ENCODE data around the gene CLN5.

CLN5 gene

DNA sequence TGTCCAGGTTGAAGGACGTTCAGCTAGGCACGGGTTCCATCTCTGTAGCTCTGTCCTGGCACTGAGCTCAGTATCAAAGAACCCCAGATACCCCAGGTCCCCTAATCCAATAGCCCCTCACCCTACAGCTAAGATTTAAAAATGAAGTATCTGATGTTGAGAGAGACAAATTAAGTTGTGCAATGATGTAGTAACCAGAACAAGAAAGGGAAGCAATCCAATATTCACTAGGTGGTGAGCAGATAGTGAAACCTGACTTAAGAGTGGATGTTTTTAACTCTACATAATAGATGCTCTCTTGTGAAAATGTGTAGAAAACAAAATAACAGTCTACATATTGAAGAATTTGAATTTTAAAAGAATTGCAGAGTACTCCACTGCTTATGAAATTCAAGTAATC, 41.8 kb upstream of the CLN5 start:
- TF ChIP-seq CTCF (IDR thresholded peaks at IDR 0.05): no peak
- Histone ChIP-seq H3K36me3 (no peaks in the 10 kb centered on the region), H3K9me3 (no peaks in the 10 kb centered on the region), H3K4me1 (ENCODE audit: control insufficient read depth in 1 of 2, insufficient read depth in 1 of 2, low read depth in 1 of 2, low read length in 1 of 2) (peaks cover 23 to 26% of the 10 kb centered on the region in 2 experiments), H3K27me3 (peaks cover 22% of the 10 kb centered on the region), H3K27ac (no peak overlapping the region), H3K4me3 (ENCODE audit: low read depth in 1 of 2, low read length in 1 of 2) (no peak overlapping the region)

- no peak for TF ChIP-seq CTCF (IDR thresholded peaks at IDR 0.05)
- Histone ChIP-seq H3K27ac (no peak overlapping the region), H3K9me3 (no peaks in the 10 kb centered on the region), H3K36me3 (no peaks in the 10 kb centered on the region), H3K4me1 (ENCODE audit: control insufficient read depth in 1 of 2, insufficient read depth in 1 of 2, low read depth in 1 of 2, low read length in 1 of 2) (peaks cover 9 to 10% of the 10 kb centered on the region in 2 experiments), H3K27me3 (peaks cover 22% of the 10 kb centered on the region), H3K4me3 (ENCODE audit: low read depth in 1 of 2, low read length in 1 of 2) (no peak overlapping the region)
Measured at GRCh38 chr13:76953968-76954367, 37.9 kb upstream of the CLN5 start.

DNA sequence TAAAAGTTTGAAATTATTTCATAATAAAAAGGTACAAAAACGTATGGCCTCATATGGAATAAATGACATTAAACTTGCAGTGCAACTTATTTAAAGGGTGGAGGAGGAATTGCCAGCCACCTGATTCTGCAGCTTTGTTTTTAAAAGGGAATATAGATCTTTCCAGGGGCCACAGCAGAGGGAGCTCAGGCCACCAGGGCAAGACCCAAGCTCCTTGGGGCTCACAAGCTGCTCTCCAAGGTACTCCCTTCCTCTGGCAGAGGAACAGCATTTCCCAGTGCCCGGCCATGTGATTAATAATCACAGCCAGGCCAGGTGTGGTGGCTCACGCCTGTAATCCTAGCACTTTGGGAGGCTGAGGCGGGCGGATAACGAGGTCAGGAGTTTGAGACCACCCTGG, 37.3 kb upstream of the CLN5 start:
- H3K27ac ChIP-seq: no peak overlapping the region
- no peaks in the 10 kb centered on the region for H3K36me3 ChIP-seq
- peaks cover 2% of the 10 kb centered on the region for H3K9me3 ChIP-seq
- H3K4me1 ChIP-seq (ENCODE audit: control insufficient read depth in 1 of 2, insufficient read depth in 1 of 2, low read depth in 1 of 2, low read length in 1 of 2): peaks cover 9 to 10% of the 10 kb centered on the region in 2 experiments
- TF ChIP-seq CTCF (IDR thresholded peaks at IDR 0.05): no peak
- H3K4me3 ChIP-seq (ENCODE audit: low read depth in 1 of 2, low read length in 1 of 2): no peak overlapping the region
- H3K27me3 ChIP-seq: peaks cover 22% of the 10 kb centered on the region

GRCh38 chr13:76955193-76955592, 36.7 kb upstream of the CLN5 start:
- no peak for TF ChIP-seq CTCF (IDR thresholded peaks at IDR 0.05)
- peaks cover 6% of the 10 kb centered on the region for H3K9me3 ChIP-seq
- no peaks in the 10 kb centered on the region for H3K36me3 ChIP-seq
- H3K4me3 ChIP-seq (ENCODE audit: low read depth in 1 of 2, low read length in 1 of 2): no peak overlapping the region
- no peak overlapping the region for H3K27ac ChIP-seq
- H3K27me3 ChIP-seq: peaks cover 22% of the 10 kb centered on the region
- peaks cover 4 to 5% of the 10 kb centered on the region in 2 experiments for H3K4me1 ChIP-seq (ENCODE audit: control insufficient read depth in 1 of 2, insufficient read depth in 1 of 2, low read depth in 1 of 2, low read length in 1 of 2)

DNA sequence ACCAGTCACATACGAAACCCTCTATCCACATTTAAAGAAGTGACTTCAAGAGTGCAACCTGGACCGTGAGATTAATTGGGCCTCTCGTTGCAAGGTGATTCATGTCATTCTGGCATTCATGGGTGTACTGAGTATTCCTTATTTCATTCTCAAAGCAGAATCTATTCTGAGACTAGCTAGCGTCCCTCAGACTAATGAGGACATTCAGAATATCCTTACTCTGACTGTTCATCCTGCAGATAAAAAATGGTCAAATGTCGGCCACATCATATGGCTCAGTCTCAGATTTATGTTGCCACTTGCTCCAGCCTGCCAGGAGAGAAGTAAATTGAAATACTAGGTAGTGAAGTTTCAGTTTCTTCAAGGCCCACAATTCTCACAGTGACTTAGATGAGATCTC, 36.2 kb upstream of the CLN5 start:
- peaks cover 6% of the 10 kb centered on the region for H3K9me3 ChIP-seq
- no peaks in the 10 kb centered on the region for H3K4me1 ChIP-seq (ENCODE audit: control insufficient read depth in 1 of 2, insufficient read depth in 1 of 2, low read depth in 1 of 2, low read length in 1 of 2)
- no peak overlapping the region for H3K4me3 ChIP-seq (ENCODE audit: low read depth in 1 of 2, low read length in 1 of 2)
- H3K27me3 ChIP-seq: peaks cover 22% of the 10 kb centered on the region
- no peaks in the 10 kb centered on the region for H3K36me3 ChIP-seq
- TF ChIP-seq CTCF (IDR thresholded peaks at IDR 0.05): no peak
- no peak overlapping the region for H3K27ac ChIP-seq
